Type B pancreatic cell (in vitro differentiated cells): Measurements from ENCODE around the gene IQSEC2. TPM values are rescaled to one million over a fixed set of nuclear protein-coding genes. Genes with fewer than 3 reads are reported as not detected.

ENCODE experiments used
- DNase-seq: peaks from one replicate; pipeline ENCODE4 v3.0.0; 2021; ENCODE audit warnings: mixed read lengths; ENCODE audit not compliant: unreplicated experiment; ENCODE audit errors: extremely low spot score
- H3K27ac Mint-ChIP-seq: 2 replicates; pipeline ENCODE4 v1.8.0; 2021; ENCODE audit warnings: mild to moderate bottlenecking, mixed read lengths
- H3K27me3 Mint-ChIP-seq: 2 replicates; pipeline ENCODE4 v1.8.0; 2021; ENCODE audit warnings: mixed read lengths
- H3K36me3 Mint-ChIP-seq: 2 replicates; pipeline ENCODE4 v1.8.0; 2021; ENCODE audit warnings: mixed read lengths
- H3K4me1 Mint-ChIP-seq: one replicate; pipeline ENCODE4 v1.8.0; 2021; ENCODE audit warnings: mixed read lengths; ENCODE audit not compliant: unreplicated experiment
- H3K4me3 Mint-ChIP-seq: 2 replicates; pipeline ENCODE4 v1.8.0; 2021; ENCODE audit warnings: mild to moderate bottlenecking, mixed read lengths
- H3K9me3 Mint-ChIP-seq: 2 replicates; pipeline ENCODE4 v1.8.0; 2021; ENCODE audit warnings: mixed read lengths
- CTCF ChIP-seq: fragments of 200-600 bp; sonication (generic); conservative IDR thresholded peaks from 2 replicates; pipeline ENCODE4 v1.5.0; 2021; ENCODE audit warnings: antibody characterized with exemption, mild to moderate bottlenecking
- total RNA-seq: library from RNA; stranded (reverse); gene quantifications from 2 replicates; pipeline ENCODE4 v1.2.1, GENCODE V29; 2021; ENCODE audit warnings: low replicate concordance

Gene IQSEC2
- total RNA-seq, 1 donor from 2014 or later = 8.2 TPM

GRCh38 chrX:53286171-53286570 is 4.8 kb upstream of the IQSEC2 start:
- no peaks in the 10 kb centered on the region for H3K27me3 Mint-ChIP-seq
- DNase-seq = no peak
- H3K27ac Mint-ChIP-seq = no peak overlapping the region
- H3K4me3 Mint-ChIP-seq = no peak overlapping the region
- H3K9me3 Mint-ChIP-seq = no peaks in the 10 kb centered on the region
- H3K4me1 Mint-ChIP-seq = peaks cover 25% of the 10 kb centered on the region
- H3K36me3 Mint-ChIP-seq = no peaks in the 10 kb centered on the region
- no peak for TF ChIP-seq CTCF

GRCh38 chrX:53285591-53285990 is 4.2 kb upstream of the IQSEC2 start:
- no peak overlapping the region for H3K4me3 Mint-ChIP-seq
- H3K36me3 Mint-ChIP-seq = no peaks in the 10 kb centered on the region
- no peak for TF ChIP-seq CTCF
- no peak for DNase-seq
- H3K9me3 Mint-ChIP-seq = no peaks in the 10 kb centered on the region
- H3K27me3 Mint-ChIP-seq = no peaks in the 10 kb centered on the region
- H3K27ac Mint-ChIP-seq = no peak overlapping the region
- peaks cover 25% of the 10 kb centered on the region for H3K4me1 Mint-ChIP-seq

- Mint-ChIP-seq H3K4me1 (peaks cover 25% of the 10 kb centered on the region), H3K9me3 (no peaks in the 10 kb centered on the region), H3K36me3 (no peaks in the 10 kb centered on the region), H3K27me3 (no peaks in the 10 kb centered on the region), H3K27ac (no peak overlapping the region), H3K4me3 (no peak overlapping the region)
- no peak for DNase-seq
- TF ChIP-seq CTCF = peak; percentile 82
Observed at GRCh38 chrX:53284684-53285447, 3.5 kb upstream of the IQSEC2 start.

GRCh38 chrX:53283567-53283966 is 2.2 kb upstream of the IQSEC2 start:
- H3K4me1 Mint-ChIP-seq = peaks cover 16% of the 10 kb centered on the region

GRCh38 chrX:53283099-53283498 is 1.7 kb upstream of the IQSEC2 start:
- Mint-ChIP-seq H3K9me3 (no peaks in the 10 kb centered on the region), H3K4me1 (peaks cover 12% of the 10 kb centered on the region), H3K4me3 (no peak overlapping the region), H3K27ac (no peak overlapping the region), H3K36me3 (no peaks in the 10 kb centered on the region), H3K27me3 (no peaks in the 10 kb centered on the region)
- no peak for TF ChIP-seq CTCF
- no peak for DNase-seq

More at GRCh38 chrX:53283567-53283966, 2.2 kb upstream of the IQSEC2 start:
- Mint-ChIP-seq H3K36me3 (no peaks in the 10 kb centered on the region), H3K9me3 (no peaks in the 10 kb centered on the region), H3K27me3 (no peaks in the 10 kb centered on the region), H3K4me3 (no peak overlapping the region), H3K27ac (no peak overlapping the region)
- no peak for DNase-seq
- TF ChIP-seq CTCF = no peak
